HG03139 (cell line): ENCODE data around the gene VSTM2B.

ENCODE experiments used
- ATAC-seq: cut with Tn5 transposase; IDR thresholded peaks from one replicate; pipeline ENCODE4 v1.9.1; 2021; ENCODE audit not compliant: unreplicated experiment

Gene VSTM2B

DNA sequence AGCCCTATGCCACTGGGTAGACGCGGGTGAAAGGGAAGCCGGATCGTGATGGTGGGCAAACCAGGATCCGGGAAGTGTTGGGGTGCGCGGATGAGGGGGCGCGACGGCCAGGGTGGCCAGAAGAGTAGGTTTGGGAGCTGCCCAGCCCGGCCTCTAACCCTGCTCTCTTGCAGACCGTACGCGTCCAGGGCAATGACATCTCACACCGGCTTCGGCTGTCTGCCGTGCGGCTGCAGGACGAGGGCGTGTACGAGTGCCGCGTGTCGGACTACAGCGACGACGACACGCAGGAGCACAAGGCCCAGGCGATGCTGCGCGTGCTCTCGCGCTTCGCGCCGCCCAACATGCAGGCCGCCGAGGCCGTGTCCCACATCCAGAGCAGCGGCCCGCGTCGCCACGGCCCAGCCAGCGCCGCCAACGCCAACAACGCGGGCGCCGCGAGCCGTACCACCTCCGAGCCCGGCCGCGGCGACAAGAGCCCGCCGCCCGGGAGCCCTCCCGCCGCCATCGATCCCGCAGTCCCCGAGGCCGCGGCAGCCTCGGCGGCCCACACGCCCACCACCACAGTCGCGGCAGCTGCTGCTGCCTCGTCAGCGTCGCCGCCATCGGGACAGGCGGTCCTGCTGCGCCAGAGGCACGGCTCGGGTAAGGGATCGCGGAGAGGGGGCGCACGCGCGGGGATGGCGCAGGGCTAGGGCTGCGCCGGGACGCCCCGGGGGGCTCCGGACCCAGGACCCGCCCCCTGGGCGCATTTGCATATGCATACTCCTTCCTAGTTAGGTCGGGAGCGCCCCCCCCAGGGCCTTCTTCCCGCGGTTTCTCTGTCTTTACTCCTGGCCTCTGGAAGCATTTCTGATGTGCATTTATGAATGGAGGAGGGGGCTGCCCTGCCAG lies 4.1 kb downstream of the VSTM2B start:
- ATAC-seq = no peak

DNA sequence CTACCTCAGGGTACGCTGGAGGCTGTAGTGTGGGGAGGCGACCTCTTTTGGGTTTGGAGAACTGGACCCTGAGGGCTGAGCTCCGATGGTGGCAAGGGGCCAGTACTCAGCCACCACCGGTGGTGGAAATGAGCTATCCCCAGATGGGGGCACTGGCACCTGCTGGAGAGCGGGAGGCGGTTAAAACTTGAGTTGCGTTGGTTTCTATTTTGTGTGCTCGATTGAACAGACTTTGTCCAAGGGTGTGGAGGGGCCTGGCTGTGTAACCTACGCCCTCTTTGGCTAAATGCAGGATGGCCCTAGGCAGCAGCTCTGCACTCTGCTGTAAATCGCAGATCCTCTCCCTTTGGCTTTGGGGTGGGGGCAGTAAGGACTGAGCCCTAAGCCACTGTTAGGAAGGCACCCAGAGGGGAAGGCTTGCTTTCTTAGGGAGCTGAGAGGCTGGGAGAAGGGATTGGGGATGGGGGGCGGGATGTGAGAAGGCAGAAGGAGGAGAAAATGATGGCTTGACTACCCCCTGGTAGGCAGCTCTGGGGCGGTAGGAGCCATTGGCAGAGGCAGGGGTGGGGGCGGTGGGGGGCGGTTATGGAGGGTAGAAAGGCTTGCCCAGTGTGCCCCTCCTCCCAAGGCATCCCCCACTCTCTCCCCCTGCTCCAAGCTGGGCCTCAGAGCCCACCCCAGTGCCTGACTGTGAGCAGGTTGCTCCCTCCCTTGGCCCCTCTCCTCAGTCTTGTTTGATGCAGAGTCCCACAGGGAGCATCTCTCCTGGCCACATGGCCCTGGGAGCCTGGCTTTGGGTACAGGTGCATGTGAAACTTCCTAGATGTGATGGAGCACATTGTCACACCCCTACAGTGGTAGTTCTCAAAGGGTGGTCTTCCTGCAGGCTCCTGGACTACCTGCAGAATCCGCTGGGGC lies 5.0 kb downstream of the VSTM2B start:
- no peak for ATAC-seq

DNA sequence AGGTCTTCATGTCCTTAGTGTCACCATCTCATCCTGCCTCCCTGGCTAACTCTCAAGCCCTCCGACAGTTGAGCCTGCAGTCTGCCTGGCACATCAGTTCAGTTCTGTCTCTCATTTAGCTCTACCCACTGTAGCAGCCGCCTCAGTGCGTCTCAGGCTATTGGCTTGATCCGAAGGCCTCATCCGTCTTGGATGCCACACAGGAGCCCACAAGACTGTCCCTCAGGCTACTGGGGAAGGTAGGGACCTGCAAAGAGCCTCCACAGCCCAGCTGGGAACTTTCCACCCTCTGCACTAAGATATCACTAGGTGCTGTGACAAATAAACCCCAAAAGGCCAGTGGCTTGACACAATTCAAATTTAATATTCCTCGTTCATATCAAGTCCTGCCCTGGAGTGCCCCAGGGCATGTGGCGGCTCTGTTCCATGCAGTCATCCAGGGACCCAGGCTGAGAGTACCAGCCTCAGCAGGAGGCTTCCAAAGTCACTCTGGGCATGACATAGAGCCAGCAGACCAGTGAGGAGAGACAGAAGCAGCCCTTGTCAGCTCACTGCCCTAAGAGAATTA lies 5.7 kb downstream of the VSTM2B start:
- no peak for ATAC-seq

DNA sequence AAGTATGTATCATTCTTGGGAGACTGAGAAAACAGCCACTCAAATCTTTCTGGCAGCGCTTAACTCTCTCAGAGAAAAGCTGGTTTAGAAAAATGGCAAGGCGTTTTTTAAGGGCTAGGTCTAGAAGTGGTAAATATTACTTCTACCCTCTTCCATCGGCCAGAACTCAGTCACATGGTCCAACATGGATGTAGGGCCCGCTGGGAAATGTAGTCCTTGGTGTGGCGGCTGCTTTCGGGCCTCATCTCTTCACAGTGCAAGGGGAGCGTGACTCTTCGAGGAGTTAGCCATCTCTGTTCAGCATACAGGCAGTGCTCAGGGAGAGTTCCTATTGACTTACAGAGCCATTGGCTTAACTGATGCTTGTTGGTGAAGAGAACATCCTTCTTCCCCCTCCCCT lies 6.3 kb downstream of the VSTM2B start:
- ATAC-seq = no peak

- no peak for ATAC-seq
These were observed 7.2 kb downstream of the VSTM2B start for GRCh38 chr19:29532956-29533355.

DNA sequence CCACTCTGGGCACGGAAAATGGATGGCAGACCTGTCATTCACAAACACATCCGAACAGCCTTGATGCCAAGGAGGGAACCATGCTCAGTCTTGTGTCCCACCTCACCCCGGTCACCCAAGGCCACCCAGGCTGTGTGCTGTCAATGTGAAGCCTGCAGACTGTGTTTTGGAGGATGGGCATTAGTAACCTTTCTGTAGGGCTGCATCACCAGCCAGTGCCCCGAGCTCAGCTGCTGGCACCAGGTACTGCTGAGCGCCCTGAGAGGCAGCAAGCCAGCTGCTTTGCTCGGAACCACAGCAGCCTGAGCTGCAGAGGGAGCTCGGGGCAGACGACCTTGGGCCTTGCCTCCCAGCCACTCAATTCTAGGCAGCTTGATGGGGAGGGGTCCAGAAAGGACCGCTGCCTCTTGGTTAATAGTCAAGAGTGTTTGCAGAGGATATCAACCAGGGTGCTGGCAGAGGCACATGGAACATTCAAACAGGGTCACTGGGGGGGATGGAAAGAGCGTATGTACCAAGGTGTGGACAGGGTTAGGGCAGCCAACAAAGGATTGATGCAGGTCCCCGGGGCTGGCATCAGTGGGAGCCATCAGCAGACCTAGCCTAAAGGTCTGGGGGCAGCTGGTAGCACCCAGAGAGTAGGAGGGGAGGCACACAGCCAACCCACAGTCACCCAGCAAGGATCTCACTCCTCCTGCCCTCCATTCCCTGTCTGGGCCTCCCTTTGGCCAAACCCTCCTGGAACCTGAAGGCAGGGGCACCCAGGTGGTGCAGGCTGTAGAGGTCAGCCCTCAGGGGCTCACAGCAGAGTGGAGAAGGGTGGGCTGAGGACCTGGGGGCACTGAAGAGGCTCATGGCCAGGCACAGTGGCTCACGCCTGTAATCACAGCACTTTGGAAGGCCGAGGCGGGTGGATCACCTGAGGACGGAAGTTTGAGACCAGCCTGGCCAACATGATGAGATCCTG lies 8.1 kb downstream of the VSTM2B start:
- ATAC-seq = no peak

- ATAC-seq = no peak
These were observed 9.5 kb downstream of the VSTM2B start for GRCh38 chr19:29535214-29535831.

GRCh38 chr19:29535984-29536508 lies 10.3 kb downstream of the VSTM2B start:
- no peak for ATAC-seq

GRCh38 chr19:29537181-29537580 lies 11.4 kb downstream of the VSTM2B start:
- no peak for ATAC-seq

DNA sequence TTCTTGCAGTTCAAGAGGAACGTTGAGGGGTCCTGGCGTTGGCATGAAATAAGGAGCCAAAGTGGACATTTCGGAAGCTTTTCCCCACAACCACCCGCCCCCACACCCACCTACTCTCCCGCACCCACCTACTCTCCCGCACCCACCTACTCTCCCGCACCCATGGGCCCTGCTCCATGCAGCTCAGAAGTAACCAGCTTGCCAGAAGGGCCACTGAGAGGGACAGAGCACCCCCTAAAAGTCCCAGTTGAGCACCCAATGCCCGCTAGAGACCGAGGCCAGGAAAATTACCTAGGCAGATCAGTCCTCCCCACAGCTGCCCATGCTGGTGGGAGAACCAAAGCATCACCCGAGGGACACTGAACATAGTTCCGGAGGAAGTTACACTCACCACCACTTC lies 11.8 kb downstream of the VSTM2B start:
- ATAC-seq = no peak

DNA sequence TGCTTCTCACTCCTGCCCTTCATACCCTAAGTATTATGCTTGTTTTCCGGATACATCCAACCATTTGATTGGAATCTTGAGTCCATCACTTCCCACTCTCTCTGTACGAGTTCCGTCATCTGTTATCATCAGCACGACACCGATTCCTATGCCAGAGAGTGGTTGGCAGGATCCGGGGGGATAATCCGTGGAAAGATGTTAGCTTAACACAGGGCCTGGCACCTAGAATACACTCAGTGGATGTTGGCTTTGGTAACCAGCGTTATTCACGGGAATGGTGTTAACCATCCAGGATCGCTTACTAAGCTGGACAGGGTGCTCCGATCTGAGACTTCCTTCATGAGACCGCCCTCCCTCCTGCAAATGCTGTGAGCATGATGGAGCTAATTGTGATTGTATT lies 12.4 kb downstream of the VSTM2B start:
- no peak for ATAC-seq

GRCh38 chr19:29538651-29539050 lies 12.9 kb downstream of the VSTM2B start:
- no peak for ATAC-seq

DNA sequence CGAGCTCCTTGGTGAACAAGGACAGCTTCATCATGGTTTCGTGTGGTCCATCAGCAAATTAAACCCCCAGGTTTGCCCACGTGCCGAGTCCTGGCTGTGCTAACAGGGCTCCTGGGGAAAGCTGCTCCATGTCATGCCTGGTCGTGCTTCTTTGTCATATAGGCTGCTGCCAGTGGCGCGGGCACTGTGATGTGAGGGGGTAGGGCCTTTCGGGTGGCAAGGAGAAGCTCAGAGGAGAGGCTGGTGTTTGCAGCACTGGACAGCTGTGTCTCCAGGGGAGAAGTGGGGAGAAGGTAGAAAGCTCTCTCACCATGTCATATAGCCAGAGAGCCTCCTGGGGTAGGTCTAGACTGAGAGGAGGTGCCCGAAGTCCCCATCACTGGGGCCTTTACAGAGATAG lies 13.3 kb downstream of the VSTM2B start:
- ATAC-seq = no peak

GRCh38 chr19:29539670-29540069 lies 13.9 kb downstream of the VSTM2B start:
- ATAC-seq = no peak

- ATAC-seq = no peak
These were observed 14.3 kb downstream of the VSTM2B start for GRCh38 chr19:29540114-29540513.

DNA sequence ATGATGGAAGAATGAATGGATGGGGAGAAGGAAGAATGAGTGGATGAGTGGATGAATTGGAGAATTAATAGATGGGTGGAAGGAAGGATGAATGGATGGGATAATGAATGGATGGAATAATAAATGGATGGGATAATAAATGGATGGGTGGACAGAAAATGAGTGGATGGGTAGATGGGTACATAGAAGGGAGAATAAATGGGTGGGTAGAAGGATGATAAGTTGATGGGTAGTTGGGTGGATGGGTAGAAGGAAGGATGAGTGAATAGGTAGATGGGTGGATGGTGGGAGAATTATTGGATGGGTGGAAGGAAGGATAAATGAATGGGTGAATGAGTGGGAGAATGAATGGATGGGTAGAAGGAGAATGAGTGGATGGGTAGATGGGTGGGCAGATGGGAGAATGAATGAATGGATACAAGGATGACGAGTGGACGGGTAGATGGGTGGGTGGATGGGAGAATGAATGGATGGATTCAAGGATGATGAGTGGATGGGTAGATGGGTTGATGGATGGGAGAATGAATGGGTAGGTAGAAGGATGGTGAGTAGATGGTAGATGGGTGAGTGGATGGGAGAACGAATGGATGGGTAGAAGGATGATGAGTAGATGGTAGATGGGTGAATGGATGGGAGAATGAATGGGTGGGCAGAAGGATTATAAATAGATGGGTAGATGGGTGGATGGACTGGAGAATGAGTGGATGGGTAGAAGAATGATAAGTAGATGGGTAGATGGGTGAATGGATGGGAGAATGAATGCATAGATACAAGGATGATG lies 15.9 kb downstream of the VSTM2B start:
- no peak for ATAC-seq

- no peak for ATAC-seq
These were observed 16.5 kb downstream of the VSTM2B start for GRCh38 chr19:29542327-29542726.

DNA sequence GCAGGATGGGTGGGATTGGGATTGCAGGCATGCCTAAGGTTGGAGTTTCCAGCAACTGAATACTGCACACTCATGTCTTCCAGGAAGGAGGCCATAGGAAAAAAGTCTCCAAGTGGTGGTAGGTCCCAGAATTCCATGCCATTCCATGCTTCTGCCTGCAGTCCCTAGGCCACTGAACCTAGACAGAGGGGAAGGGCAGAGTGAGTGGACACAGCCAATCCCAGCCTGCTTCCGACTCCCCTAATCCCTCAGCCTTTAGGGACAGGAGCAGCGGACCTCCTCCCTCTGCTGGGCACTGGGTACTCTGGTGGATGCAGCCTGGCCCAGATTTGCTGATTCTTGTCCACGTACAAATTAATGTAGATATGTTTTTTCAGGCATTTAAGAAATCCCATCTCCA lies 17.0 kb downstream of the VSTM2B start:
- no peak for ATAC-seq

GRCh38 chr19:29543381-29543780 lies 17.6 kb downstream of the VSTM2B start:
- no peak for ATAC-seq
